H1 (cell line): Measurements from ENCODE around the gene MMP28. TPM values are rescaled to one million over a fixed set of nuclear protein-coding genes. Genes with fewer than 3 reads are reported as not detected.

Source experiments
- CTCF ChIA-PET: fragments of 300-600 bp; sonication (Branson Sonifier 250); formaldehyde crosslinking; loops from one replicate; lab custom pipeline; 2021; ENCODE audit not compliant: partially characterized antibody; lab: Charles Lee
- POLR2A ChIA-PET: fragments of 300-600 bp; sonication (Branson Sonifier 250); formaldehyde crosslinking; loops from one replicate; lab custom pipeline; 2021; ENCODE audit warnings: inconsistent platforms; ENCODE audit not compliant: partially characterized antibody; lab: Charles Lee
- DNase-seq, 2 experiments: peaks; one replicate each; pipeline versions ENCODE4 v3.0.0 to v3.0.0-alpha.2; 2010 to 2022; ENCODE audit warnings: low spot score in 2 of 2, low read depth in 1 of 2, mixed read lengths in 1 of 2
- FAIRE-seq: peaks from 2 replicates; lab custom pipeline; 2011; peaks lifted over from hg19 to GRCh38; lab: Jason Lieb, UNC
- H2AFZ ChIP-seq: 2 replicates; pipeline ENCODE4 v1.8.1; 2012; ENCODE audit warnings: low read length, inconsistent platforms
- H2AK5ac ChIP-seq: 2 replicates; pipeline ENCODE4 v1.6.1; 2013; ENCODE audit warnings: low read depth, low read length
- H2BK120ac ChIP-seq: replicated peaks from 2 replicates; pipeline ENCODE3; 2013; ENCODE audit warnings: low read depth, low read length, inconsistent platforms
- H2BK12ac ChIP-seq: 2 replicates; pipeline ENCODE4 v1.6.1; 2013; ENCODE audit warnings: low read depth, low read length
- H2BK15ac ChIP-seq: 2 replicates; pipeline ENCODE4 v1.6.1; 2013; ENCODE audit warnings: low read length
- H2BK20ac ChIP-seq: 2 replicates; pipeline ENCODE4 v1.6.1; 2013; ENCODE audit warnings: low read length
- H2BK5ac ChIP-seq: 2 replicates; pipeline ENCODE4 v1.6.1; 2013; ENCODE audit warnings: low read depth, low read length
- H3K14ac ChIP-seq: 2 replicates; pipeline ENCODE4 v1.6.1; 2013; ENCODE audit warnings: inconsistent platforms; ENCODE audit not compliant: insufficient read length
- H3K18ac ChIP-seq: 2 replicates; pipeline ENCODE4 v1.6.1; 2013; ENCODE audit warnings: low read length; ENCODE audit errors: extremely low read depth
- H3K23ac ChIP-seq: 2 replicates; pipeline ENCODE4 v1.6.1; 2013; ENCODE audit warnings: inconsistent platforms; ENCODE audit not compliant: insufficient read length
- H3K23me2 ChIP-seq: 2 replicates; pipeline ENCODE4 v1.6.1; 2013; ENCODE audit warnings: low read depth, low read length
- H3K27ac ChIP-seq: 2 replicates; pipeline ENCODE4 v1.6.1; 2011; ENCODE audit warnings: low read depth, low read length, inconsistent platforms
- H3K27me3 ChIP-seq, 4 experiments: replicated peaks in 1 of 4; 1 replicate in 1 of 4; 2 replicates in 3 of 4; pipeline versions ENCODE4 v1.6.1 to v1.8.1; 2011 to 2013; ENCODE audit warnings: low read length in 3 of 4, mild to moderate bottlenecking in 3 of 4, inconsistent platforms in 2 of 4, mixed read lengths in 2 of 4, moderate library complexity in 1 of 4; ENCODE audit not compliant: control insufficient read depth in 3 of 4, insufficient read depth in 3 of 4; ENCODE audit errors: extremely low read depth in 1 of 4
- H3K36me3 ChIP-seq, 4 experiments: 2 replicates each; pipeline versions ENCODE4 v1.6.1 to v1.8.1; 2011 to 2013; ENCODE audit warnings: mild to moderate bottlenecking in 4 of 4, low read length in 3 of 4, moderate library complexity in 2 of 4, control low read depth in 1 of 4, inconsistent platforms in 1 of 4; ENCODE audit not compliant: insufficient read depth in 4 of 4, control insufficient read depth in 2 of 4
- H3K4ac ChIP-seq: replicated peaks from 2 replicates; pipeline ENCODE3; 2013; ENCODE audit warnings: low read length, low read depth, mixed read lengths, inconsistent platforms; ENCODE audit not compliant: insufficient read length
- H3K4me1 ChIP-seq, 4 experiments: replicated peaks in 1 of 4; 1 replicate in 1 of 4; 2 replicates in 3 of 4; pipeline versions ENCODE4 v1.6.1 to v1.8.1; 2011 to 2013; ENCODE audit warnings: low read length in 3 of 4, inconsistent platforms in 2 of 4, mixed read lengths in 1 of 4; ENCODE audit not compliant: insufficient read depth in 4 of 4, control insufficient read depth in 3 of 4
- H3K4me2 ChIP-seq, 2 experiments: 2 replicates each; pipeline versions ENCODE4 v1.6.1 to v1.8.1; 2011 to 2013; ENCODE audit warnings: low read depth in 2 of 2, low read length in 2 of 2, control low read depth in 1 of 2, inconsistent platforms in 1 of 2, mild to moderate bottlenecking in 1 of 2; ENCODE audit not compliant: insufficient read depth in 1 of 2
- H3K4me3 ChIP-seq, 4 experiments: fragments of 200-600, 300-600 bp in 1 of 4; sonication (generic), shearing (Covaris generic), sonication (Bioruptor Twin) in 1 of 4; 2 replicates each; pipeline versions ENCODE4 v1.5.1 to v1.8.1; 2011 to 2016; ENCODE audit warnings: low read length in 4 of 4, low read depth in 3 of 4, control low read depth in 2 of 4, inconsistent platforms in 2 of 4, mild to moderate bottlenecking in 2 of 4, mixed read lengths in 1 of 4, moderate library complexity in 1 of 4; ENCODE audit not compliant: insufficient read depth in 2 of 4; ENCODE audit errors: extremely low read depth in 1 of 4
- H3K56ac ChIP-seq: replicated peaks from 2 replicates; pipeline ENCODE3; 2013; ENCODE audit warnings: low read depth, mild to moderate bottlenecking, mixed read lengths, low read length, inconsistent platforms; ENCODE audit not compliant: insufficient read length
- H3K79me1 ChIP-seq: 2 replicates; pipeline ENCODE4 v1.6.1; 2013; ENCODE audit warnings: low read depth, low read length, control low read depth
- H3K79me2 ChIP-seq, 2 experiments: 2 replicates each; pipeline versions ENCODE4 v1.6.1 to v1.8.1; 2012 to 2013; ENCODE audit warnings: low read length in 2 of 2, mild to moderate bottlenecking in 2 of 2, inconsistent platforms in 1 of 2; ENCODE audit not compliant: insufficient read depth in 2 of 2, control insufficient read depth in 1 of 2
- H3K9ac ChIP-seq, 4 experiments: replicated peaks in 1 of 4; 1 replicate in 1 of 4; 2 replicates in 3 of 4; pipeline versions ENCODE4 v1.6.1 to v1.8.1; 2011 to 2013; ENCODE audit warnings: low read depth in 3 of 4, low read length in 3 of 4, control low read depth in 2 of 4, mild to moderate bottlenecking in 2 of 4, moderate library complexity in 2 of 4, inconsistent platforms in 1 of 4; ENCODE audit errors: extremely low read depth in 1 of 4
- H3K9me3 ChIP-seq, 2 experiments: 2 replicates each; pipeline versions ENCODE4 v1.6.1 to v1.8.1; 2012 to 2013; ENCODE audit warnings: mild to moderate bottlenecking in 2 of 2, moderate library complexity in 2 of 2, control low read depth in 1 of 2, inconsistent platforms in 1 of 2, low read depth in 1 of 2, low read length in 1 of 2, mixed read lengths in 1 of 2; ENCODE audit not compliant: insufficient read depth in 2 of 2
- H4K20me1 ChIP-seq, 2 experiments: replicated peaks in 1 of 2; 2 replicates each; pipeline versions ENCODE3 to v1.8.1; 2011 to 2013; ENCODE audit warnings: inconsistent platforms in 2 of 2, low read length in 2 of 2, mild to moderate bottlenecking in 1 of 2; ENCODE audit not compliant: insufficient read depth in 2 of 2, control insufficient read depth in 1 of 2
- H4K5ac ChIP-seq: 2 replicates; pipeline ENCODE4 v1.6.1; 2013; ENCODE audit warnings: low read length, low read depth, mixed read lengths, inconsistent platforms; ENCODE audit not compliant: insufficient read length
- H4K8ac ChIP-seq: 2 replicates; pipeline ENCODE4 v1.8.0; 2013; ENCODE audit warnings: mild to moderate bottlenecking, moderate library complexity, low read length, inconsistent platforms; ENCODE audit not compliant: insufficient read depth; ENCODE audit errors: extremely low read depth
- H4K91ac ChIP-seq: replicated peaks from 2 replicates; pipeline ENCODE3; 2013; ENCODE audit warnings: low read length, mixed read lengths, inconsistent platforms; ENCODE audit not compliant: insufficient read length
- NANOG ChIP-seq: IDR thresholded peaks from 2 replicates; pipeline ENCODE4 v1.6.1; 2011; ENCODE audit warnings: low read length, low read depth, mild to moderate bottlenecking, inconsistent platforms; ENCODE audit not compliant: insufficient read depth, poor library complexity, severe bottlenecking
- RAD21 ChIP-seq, 2 experiments: IDR thresholded peaks in 1 of 2; conservative IDR thresholded peaks in 1 of 2; 2 replicates each; pipeline ENCODE4 v1.6.1; 2011; ENCODE audit warnings: low read depth in 2 of 2, low read length in 2 of 2, improper control_type of control experiment in 1 of 2, inconsistent platforms in 1 of 2, mild to moderate bottlenecking in 1 of 2, moderate library complexity in 1 of 2
- WGBS, 2 experiments: shearing (Covaris generic) in 1 of 2; methylation state at CpG; one replicate each; pipeline versions ENCODE4 v1.1.6 to v1.1.7; 2013 to 2015; ENCODE audit warnings: low lambda C conversion rate in 2 of 2, mixed read lengths in 2 of 2, inconsistent platforms in 1 of 2, low coverage in 1 of 2, missing lambda C conversion rate in 1 of 2; ENCODE audit not compliant: insufficient replicate concordance in 2 of 2, insufficient coverage in 1 of 2, insufficient read length in 1 of 2; ENCODE audit errors: extremely low coverage in 1 of 2, missing lambda C conversion rate in 1 of 2; 5-methylcytosine and 5-hydroxymethylcytosine counted together
- polyA plus RNA-seq, 7 experiments: library from polyadenylated mRNA; depleted of rRNA in 3 of 7; stranded (reverse) in 5 of 7; unstranded in 2 of 7; fragments of >200 nt in 5 of 7; fragments of 200-250 nt in 2 of 7; gene quantifications; 1 replicate in 5 of 7; 2 replicates in 1 of 7; 4 replicates in 1 of 7; pipeline versions ENCODE4 v1.2.1 to v1.2.3, GENCODE V29; 2011 to 2013; ENCODE audit warnings: missing spikeins in 2 of 7, mixed read lengths in 2 of 7
- total RNA-seq: library from RNA; stranded (reverse); fragmentation: NEBNext Ultra II Directional; extraction: Animal tissue kit (Norgen Biotek cat#: 25700); gene quantifications from 2 replicates; pipeline ENCODE4 v1.2.1, GENCODE V29; 2021
- TF ChIP-seq, protein P1 (sequence below), 3 experiments: IDR thresholded peaks; 1 replicate in 2 of 3; 2 replicates in 1 of 3; pipeline versions ENCODE4 v1.5.1 to v1.6.1; 2011; ENCODE audit warnings: low read length in 3 of 3, mild to moderate bottlenecking in 3 of 3, inconsistent platforms in 2 of 3, low read depth in 1 of 3, moderate library complexity in 1 of 3; ENCODE audit not compliant: insufficient read depth in 1 of 3; ENCODE audit errors: control extremely low read depth in 1 of 3

The MMP28 gene
- total and polyA plus RNA-seq, 2 of the 8 experiments (the other 6 are each of a cell fraction or from before 2014, with no cell fraction given) = not detected

DNA sequence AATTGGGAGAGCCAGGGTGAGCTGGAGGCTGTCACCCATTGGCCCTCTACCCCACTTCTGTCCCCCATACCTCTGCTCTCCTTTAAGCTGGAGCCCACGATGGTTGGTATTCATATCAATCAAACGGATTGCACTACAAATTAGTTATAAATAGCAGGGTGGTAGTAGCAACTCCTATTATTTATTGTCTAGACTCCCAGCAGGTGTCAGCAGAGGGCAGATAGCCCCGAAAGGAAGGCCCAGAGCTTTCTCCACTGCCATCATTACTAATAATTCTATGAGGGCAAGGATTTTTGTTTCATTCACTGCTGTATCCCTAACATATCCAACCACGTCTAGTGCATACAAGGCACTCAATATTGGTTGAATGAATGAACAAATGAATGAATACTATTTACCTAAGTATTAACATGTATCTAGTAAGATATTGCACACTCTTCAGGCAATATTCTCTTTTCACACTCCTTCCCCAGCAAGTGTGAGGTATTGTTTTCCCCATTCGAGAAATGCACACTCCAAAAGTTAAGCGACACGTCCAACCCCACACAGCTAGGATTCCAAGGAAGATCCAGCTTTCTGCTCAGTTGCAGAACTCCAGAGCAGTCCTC lies 28.4 kb downstream of the MMP28 start:
- H3K4me1 ChIP-seq = peaks cover 3 to 15% (median 7%) of the 10 kb centered on the region in 4 experiments; a peak in 6 of 7 replicates
- DNase-seq = no peak

More for the DNA sequence above, 28.4 kb downstream of the MMP28 start:
- H3K18ac ChIP-seq = no peak overlapping the region
- no peak overlapping the region for H3K4ac ChIP-seq
- POLR2A ChIA-PET = interaction anchor here (1.0 to 1.3 kb wide), 2 partner anchors 10 to 41 kb away, joined by 3 to 7 read pairs; partner anchors contain the start of gene TAF15
- 84% methylated on average over 7 of the region's 7 CpGs; no CpG with 5 or more reads in 1 of the 2 experiments for WGBS, 2 experiments
- no peak overlapping the region for H2BK5ac ChIP-seq
- no peak for FAIRE-seq
- H3K9me3 ChIP-seq = no peaks in the 10 kb centered on the region; a peak in 1 of 4 replicates
- no peaks in the 10 kb centered on the region for H3K79me1 ChIP-seq
- no peak overlapping the region for H3K4me2 ChIP-seq
- TF ChIP-seq, protein P1, sequence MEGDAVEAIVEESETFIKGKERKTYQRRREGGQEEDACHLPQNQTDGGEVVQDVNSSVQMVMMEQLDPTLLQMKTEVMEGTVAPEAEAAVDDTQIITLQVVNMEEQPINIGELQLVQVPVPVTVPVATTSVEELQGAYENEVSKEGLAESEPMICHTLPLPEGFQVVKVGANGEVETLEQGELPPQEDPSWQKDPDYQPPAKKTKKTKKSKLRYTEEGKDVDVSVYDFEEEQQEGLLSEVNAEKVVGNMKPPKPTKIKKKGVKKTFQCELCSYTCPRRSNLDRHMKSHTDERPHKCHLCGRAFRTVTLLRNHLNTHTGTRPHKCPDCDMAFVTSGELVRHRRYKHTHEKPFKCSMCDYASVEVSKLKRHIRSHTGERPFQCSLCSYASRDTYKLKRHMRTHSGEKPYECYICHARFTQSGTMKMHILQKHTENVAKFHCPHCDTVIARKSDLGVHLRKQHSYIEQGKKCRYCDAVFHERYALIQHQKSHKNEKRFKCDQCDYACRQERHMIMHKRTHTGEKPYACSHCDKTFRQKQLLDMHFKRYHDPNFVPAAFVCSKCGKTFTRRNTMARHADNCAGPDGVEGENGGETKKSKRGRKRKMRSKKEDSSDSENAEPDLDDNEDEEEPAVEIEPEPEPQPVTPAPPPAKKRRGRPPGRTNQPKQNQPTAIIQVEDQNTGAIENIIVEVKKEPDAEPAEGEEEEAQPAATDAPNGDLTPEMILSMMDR (IDR thresholded peaks at IDR 0.05; ENCODE audit: control extremely low read depth in 1 of 3, insufficient read depth in 1 of 3, low read depth in 1 of 3, low read length in 3 of 3) = peak in 2 of 3 experiments; percentile 25 to 50; a peak in 3 of 4 replicates
- TF ChIP-seq RAD21 (IDR thresholded peaks at IDR 0.05 in 1 of 2, conservative IDR thresholded peaks at IDR 0.05 in 1 of 2; ENCODE audit: low read depth in 2 of 2, low read length in 2 of 2) (peak; percentile 36 to 53; a peak in 3 of 4 replicates), NANOG (no peak)
- TF ChIP-seq, all 59 proteins: peak for 2
- Histone ChIP-seq H4K91ac (no peak overlapping the region), H3K14ac (no peak overlapping the region), H2AK5ac (no peak overlapping the region), H3K27ac (no peak overlapping the region), H3K9ac (no peak overlapping the region), H2BK20ac (no peak overlapping the region), H3K23ac (no peak overlapping the region), H3K27me3 (peaks cover 0 to 3% (median 1%) of the 10 kb centered on the region in 4 experiments; a peak in 3 of 7 replicates), H4K5ac (no peak overlapping the region), H2BK15ac (no peak overlapping the region), H2AFZ (no peak overlapping the region), H3K4me3 (no peak overlapping the region), H2BK120ac (no peak overlapping the region), H4K20me1 (no peaks in the 10 kb centered on the region), H3K56ac (no peak overlapping the region), H3K36me3 (no peaks in the 10 kb centered on the region), H3K23me2 (no peaks in the 10 kb centered on the region), H3K79me2 (no peaks in the 10 kb centered on the region), H2BK12ac (no peak overlapping the region), H4K8ac (peak overlapping the region; percentile 53; the same call in 1 of the 2 replicates)
- CTCF ChIA-PET = interaction anchor here (0.6 to 13.0 kb wide), 8 partner anchors 14 to 1730 kb away, joined by 3 to 247 read pairs (median 28); partner anchors contain the start of genes MMP28 and TAF15
